Kidney (tissue), 14 donors: Measurements from ENCODE around the gene MOB3A. TPM values are rescaled to one million over a fixed set of nuclear protein-coding genes. Genes with fewer than 3 reads are reported as not detected.

ENCODE experiments used
- DNase-seq, 5 donors: peaks; one replicate each; pipeline ENCODE4 v3.0.0-alpha.2; 2013 to 2020
- FAIRE-seq: peaks from 2 replicates; lab custom pipeline; 2012; peaks lifted over from hg19 to GRCh38; lab: Jason Lieb, UNC
- H3K27ac ChIP-seq, 2 donors: one replicate each; pipeline ENCODE4 v1.7.0; 2013; ENCODE audit warnings: low read depth in 2 of 2, low read length in 2 of 2, inconsistent platforms in 1 of 2
- H3K27me3 ChIP-seq: one replicate; pipeline ENCODE4 v1.7.1; 2013; ENCODE audit warnings: low read length, inconsistent platforms; ENCODE audit not compliant: control insufficient read depth, insufficient read depth
- H3K36me3 ChIP-seq, 3 donors: one replicate each; pipeline versions ENCODE4 v1.7.0 to v1.7.1; 2013; ENCODE audit warnings: low read length in 3 of 3, control low read depth in 1 of 3, inconsistent platforms in 1 of 3; ENCODE audit not compliant: insufficient read depth in 3 of 3, control insufficient read depth in 2 of 3
- H3K4me1 ChIP-seq, 3 donors: one replicate each; pipeline versions ENCODE4 v1.7.0 to v1.7.1; 2013; ENCODE audit warnings: low read length in 3 of 3, inconsistent platforms in 1 of 3, low read depth in 1 of 3; ENCODE audit not compliant: control insufficient read depth in 2 of 3, insufficient read depth in 2 of 3
- H3K4me3 ChIP-seq, 3 donors: one replicate each; pipeline versions ENCODE4 v1.7.0 to v1.8.1; 2013; ENCODE audit warnings: low read length in 3 of 3, control low read depth in 1 of 3, inconsistent platforms in 1 of 3
- H3K9ac ChIP-seq, 3 donors: one replicate each; pipeline versions ENCODE4 v1.7.0 to v1.7.1; 2013; ENCODE audit warnings: low read length in 3 of 3, control low read depth in 1 of 3, inconsistent platforms in 1 of 3
- H3K9me3 ChIP-seq, 3 donors: one replicate each; pipeline versions ENCODE4 v1.7.0 to v1.7.1; 2013; ENCODE audit warnings: low read length in 3 of 3, control low read depth in 1 of 3, inconsistent platforms in 1 of 3; ENCODE audit not compliant: control insufficient read depth in 2 of 3, insufficient read depth in 1 of 3
- CTCF ChIP-seq: IDR thresholded peaks from 3 replicates; pipeline ENCODE4 v1.5.1; 2012; ENCODE audit warnings: mild to moderate bottlenecking, moderate library complexity, borderline replicate concordance; ENCODE audit not compliant: insufficient read depth; ENCODE audit errors: extremely low read depth
- intact Hi-C: fragments of 100-400 bp; cut with DNase I; formaldehyde crosslinking; loops from one replicate; pipeline ENCODE4 v1.11.1; 2022
- polyA plus RNA-seq: library from polyadenylated mRNA; stranded (reverse); fragments of 350-450 nt; fragmentation: Illumina TruSeq; extraction: RNeasy Lipid Tissue Mini Kit (QIAGEN cat#74804); gene quantifications from one replicate; pipeline ENCODE4 v1.2.3, GENCODE V29; 2014; ENCODE audit warnings: low read depth, low replicate concordance; ENCODE audit not compliant: insufficient read depth
- total RNA-seq: library from RNA; stranded (reverse); fragmentation: NEBNext Ultra II Directional; extraction: Animal tissue kit (Norgen Biotek cat#: 25700); gene quantifications from one replicate; pipeline ENCODE4 v1.2.1, GENCODE V29; 2021
- donor health status: control.
- donor health status: control.
- donor health status: control.
- donor health status: control.
- donor health status: control.
- donor health status: DM: yes; HTN: yes; CAD: no.
- donor health status: Normal renal cell carcinoma (clear cell type).

MOB3A gene
- total and polyA plus RNA-seq, 2 donors from 2014 or later = 16.9 to 59.7 TPM

GRCh38 chr19:2054763-2055162, 41.4 kb downstream of the MOB3A start:
- Histone ChIP-seq H3K27ac (peak overlapping the region; percentile 23 to 51), H3K27me3 (no peaks in the 10 kb centered on the region), H3K9me3 (no peaks in the 10 kb centered on the region), H3K36me3 (no peaks in the 10 kb centered on the region), H3K4me3 (no peak overlapping the region), H3K9ac (no peak overlapping the region), H3K4me1 (peaks cover 0 to 36% (median 14%) of the 10 kb centered on the region in 3 donors)
- TF ChIP-seq CTCF = no peak
- DNase-seq (peak in 2 of 5 donors; percentile 50 to 78), FAIRE-seq (no peak)
- intact Hi-C loops = no loop called here

- TF ChIP-seq CTCF = no peak
- H3K27me3 ChIP-seq = no peaks in the 10 kb centered on the region
- H3K4me3 ChIP-seq = no peak overlapping the region
- peaks cover 0 to 37% (median 15%) of the 10 kb centered on the region in 3 donors for H3K4me1 ChIP-seq
- H3K9me3 ChIP-seq = no peaks in the 10 kb centered on the region
- DNase-seq (peak in 3 of 5 donors; percentile 45 to 96 (median 73)), FAIRE-seq (no peak)
- H3K9ac ChIP-seq = no peak overlapping the region
- H3K27ac ChIP-seq = peak overlapping the region; percentile 71 to 81
- peaks cover 0 to under 1% (median 0%) of the 10 kb centered on the region in 3 donors for H3K36me3 ChIP-seq
- intact Hi-C loops = no loop called here
These were observed 42.3 kb downstream of the MOB3A start for GRCh38 chr19:2053601-2054389.

GRCh38 chr19:2051773-2052704, 44.1 kb downstream of the MOB3A start:
- peaks cover 0 to 51% (median 30%) of the 10 kb centered on the region in 3 donors for H3K4me1 ChIP-seq
- H3K9ac ChIP-seq = peak overlapping the region in 2 of 3 donors; percentile 48 to 52
- no peak for TF ChIP-seq CTCF
- no peaks in the 10 kb centered on the region for H3K27me3 ChIP-seq
- no peaks in the 10 kb centered on the region for H3K9me3 ChIP-seq
- peak overlapping the region; percentile 83 to 89 for H3K27ac ChIP-seq
- intact Hi-C loops = no loop called here
- FAIRE-seq = no peak
- DNase-seq = peak in 3 of 5 donors; percentile 67 to 87 (median 70)
- H3K36me3 ChIP-seq = peaks cover 0 to 9% (median 0%) of the 10 kb centered on the region in 3 donors
- H3K4me3 ChIP-seq = peak overlapping the region in 1 of 3 donors; percentile 47
